K562 (cell line): ENCODE measurements around the gene MRTFB. TPM values are rescaled to one million over a fixed set of nuclear protein-coding genes. Genes with fewer than 3 reads are reported as not detected.

Source experiments
- ATAC-seq: fragments of 200-7000 bp; cut with Tn5 transposase; 3 replicates; pipeline ENCODE4 v1.9.1; 2020; ENCODE audit warnings: moderate library complexity
- BruUV-seq: library from RNA; stranded (reverse); fragments of 400-500 nt; replicated peaks from 2 replicates; lab custom pipeline; 2021; lab: Mats Ljungman, UMichigan
- CTCF ChIA-PET: fragments of 300-600 bp; formaldehyde crosslinking; extraction: SDS; loops from one replicate; lab custom pipeline; 2021; ENCODE audit warnings: low intra/inter-chr PET ratio; lab: Yijun Ruan, JAX
- POLR2A ChIA-PET: fragments of 300-600, 350-650 bp; sonication (Branson Sonifier 250); formaldehyde crosslinking; extraction: SDS; loops from one replicate; lab custom pipeline; 2021; ENCODE audit warnings: antibody characterized with exemption, inconsistent platforms; lab: Yijun Ruan, JAX
- DNase-seq, 4 experiments: peaks; one replicate each; pipeline versions ENCODE4 v3.0.0 to v3.0.0-alpha.2; 2011 to 2018; ENCODE audit warnings: low spot score in 3 of 4, mixed read lengths in 3 of 4; ENCODE audit errors: extremely low read depth in 1 of 4
- FAIRE-seq: peaks from 2 replicates; lab custom pipeline; 2011; peaks lifted over from hg19 to GRCh38; lab: Jason Lieb, UNC
- H2AFZ ChIP-seq: 2 replicates; pipeline ENCODE4 v1.6.0; 2011; ENCODE audit warnings: low read depth, low read length, control low read depth, inconsistent platforms
- H3K27ac ChIP-seq: fragments of 200-600 bp; 3 replicates; pipeline ENCODE4 v1.8.0; 2011; ENCODE audit warnings: low read depth, mild to moderate bottlenecking, control low read depth, inconsistent platforms, low read length, moderate library complexity, mixed read lengths; ENCODE audit errors: extremely low read depth
- H3K27me3 ChIP-seq, 2 experiments: fragments of 300-600 bp in 1 of 2; 2 replicates in 1 of 2; 3 replicates in 1 of 2; pipeline versions ENCODE4 v1.6.0 to v1.8.0; 2011; ENCODE audit warnings: inconsistent platforms in 2 of 2, low read length in 2 of 2, mild to moderate bottlenecking in 1 of 2, mixed read lengths in 1 of 2, moderate library complexity in 1 of 2; ENCODE audit not compliant: control insufficient read depth in 2 of 2, insufficient read depth in 2 of 2
- H3K36me3 ChIP-seq: fragments of 300-600 bp; 3 replicates; pipeline ENCODE4 v1.8.0; 2011; ENCODE audit warnings: mild to moderate bottlenecking, low read length, inconsistent platforms; ENCODE audit not compliant: control insufficient read depth, insufficient read depth
- H3K4me1 ChIP-seq, 2 experiments: fragments of 200-600 bp in 1 of 2; replicated peaks in 1 of 2; 2 replicates in 1 of 2; 3 replicates in 1 of 2; pipeline versions ENCODE4 v1.5.1 to v1.8.0; 2011; ENCODE audit warnings: inconsistent platforms in 2 of 2, low read length in 2 of 2, mild to moderate bottlenecking in 1 of 2, mixed read lengths in 1 of 2, moderate library complexity in 1 of 2; ENCODE audit not compliant: control insufficient read depth in 2 of 2, insufficient read depth in 2 of 2
- H3K4me2 ChIP-seq: 2 replicates; pipeline ENCODE4 v1.6.1; 2011; ENCODE audit warnings: low read length, control low read depth, inconsistent platforms, mixed read lengths; ENCODE audit not compliant: insufficient read depth
- H3K4me3 ChIP-seq: fragments of 200-600 bp; sonication (generic), shearing (Covaris generic); 2 replicates; pipeline ENCODE4 v1.5.1; 2016; ENCODE audit warnings: control low read depth, inconsistent platforms
- H3K79me2 ChIP-seq: fragments of 200-600 bp; 3 replicates; pipeline ENCODE4 v1.8.0; 2011; ENCODE audit warnings: low read length, inconsistent platforms; ENCODE audit not compliant: control insufficient read depth, insufficient read depth
- H3K9ac ChIP-seq, 2 experiments: 2 replicates each; pipeline versions ENCODE4 v1.6.0 to v1.6.1; 2011; ENCODE audit warnings: low read depth in 2 of 2, low read length in 2 of 2, control low read depth in 1 of 2, inconsistent platforms in 1 of 2, mild to moderate bottlenecking in 1 of 2, mixed read lengths in 1 of 2; ENCODE audit not compliant: insufficient read depth in 1 of 2
- H3K9me1 ChIP-seq: one replicate; pipeline ENCODE4 v1.6.0; 2011; ENCODE audit warnings: inconsistent platforms, mild to moderate bottlenecking, low read length, moderate library complexity; ENCODE audit not compliant: control insufficient read depth, insufficient read depth
- H3K9me3 ChIP-seq: replicated peaks from 2 replicates; pipeline ENCODE4 v1.5.1; 2011; ENCODE audit warnings: low read depth, low read length, inconsistent platforms; ENCODE audit not compliant: control insufficient read depth, insufficient read depth
- H4K20me1 ChIP-seq: replicated peaks from 2 replicates; pipeline ENCODE4 v1.6.1; 2011; ENCODE audit warnings: low read length, inconsistent platforms, mixed read lengths; ENCODE audit not compliant: control insufficient read depth, insufficient read depth
- CHCHD3 ChIP-seq: fragments of 250-450 bp; sonication (Bioruptor Pico); IDR thresholded peaks from 2 replicates; pipeline ENCODE4 v2.1.2; 2022; ENCODE audit warnings: mild to moderate bottlenecking
- CREB1 ChIP-seq, 2 experiments: sonication (generic) in 1 of 2; formaldehyde crosslinking in 1 of 2; IDR thresholded peaks; 2 replicates each; pipeline versions ENCODE4 v1.6.1 to v1.8.0; 2012 to 2022; ENCODE audit warnings: inconsistent platforms in 1 of 2, mild to moderate bottlenecking in 1 of 2, missing genetic modification reagents in 1 of 2, moderate library complexity in 1 of 2
- EP400 ChIP-seq: fragments of 450-650 bp; IDR thresholded peaks from 2 replicates; pipeline ENCODE4 v1.6.1; 2017; ENCODE audit warnings: antibody characterized with exemption, mild to moderate bottlenecking, moderate library complexity
- FOXM1 ChIP-seq, 2 experiments: fragments of 450-650 bp in 1 of 2; sonication (generic) in 1 of 2; formaldehyde crosslinking in 1 of 2; IDR thresholded peaks; 2 replicates each; pipeline versions ENCODE4 v1.6.1 to v1.9.0; 2017 to 2022; ENCODE audit warnings: low read depth in 2 of 2, mild to moderate bottlenecking in 2 of 2, missing genetic modification reagents in 1 of 2, moderate library complexity in 1 of 2
- NCOA1 ChIP-seq: fragments of 450-650 bp; IDR thresholded peaks from 2 replicates; pipeline ENCODE4 v1.6.1; 2016; ENCODE audit warnings: low read depth
- NFYB ChIP-seq: IDR thresholded peaks from 2 replicates; pipeline ENCODE4 v1.6.1; 2011; ENCODE audit warnings: mild to moderate bottlenecking, moderate library complexity; ENCODE audit not compliant: insufficient read length; ENCODE audit errors: extremely low read depth
- OTX1 ChIP-seq: fragments of 450-650 bp; formaldehyde crosslinking; IDR thresholded peaks from 2 replicates; pipeline ENCODE4 v1.4.0; 2022; ENCODE audit warnings: mild to moderate bottlenecking
- PCBP1 ChIP-seq: fragments of 200-400 bp; formaldehyde crosslinking; IDR thresholded peaks from 2 replicates; pipeline ENCODE4 v1.6.1; 2018; ENCODE audit warnings: mild to moderate bottlenecking, low read depth, low read length; ENCODE audit not compliant: poor library complexity, severe bottlenecking
- PRPF4 ChIP-seq: fragments of 200-400 bp; formaldehyde crosslinking; IDR thresholded peaks from one replicate; pipeline ENCODE4 v1.6.1; 2017; ENCODE audit warnings: low read length, low read depth, mild to moderate bottlenecking; ENCODE audit not compliant: insufficient read depth, poor library complexity, severe bottlenecking
- RBBP5 ChIP-seq: fragments of 200-600 bp; sonication (generic); IDR thresholded peaks from 2 replicates; pipeline ENCODE4 v1.6.1; 2012; ENCODE audit warnings: borderline replicate concordance, mild to moderate bottlenecking, low read length, control low read depth, inconsistent platforms; ENCODE audit not compliant: insufficient read depth, poor library complexity, severe bottlenecking
- SMAD1 ChIP-seq: fragments of 150-350 bp; IDR thresholded peaks from 2 replicates; pipeline ENCODE4 v1.6.1; 2014; ENCODE audit warnings: low read length, low read depth; ENCODE audit not compliant: partially characterized antibody
- ZFP36 ChIP-seq: fragments of 150-350 bp; IDR thresholded peaks from 2 replicates; pipeline ENCODE4 v1.6.1; 2018; ENCODE audit warnings: low read length, low read depth; ENCODE audit not compliant: partially characterized antibody
- ZNF146 ChIP-seq: IDR thresholded peaks from one replicate; pipeline ENCODE4 v1.6.1; 2018; ENCODE audit warnings: missing compliant biosample characterization; ENCODE audit not compliant: unreplicated experiment
- ZNF41 ChIP-seq: fragments of 250-450 bp; sonication (Bioruptor Pico); conservative IDR thresholded peaks from 2 replicates; pipeline ENCODE4 v1.4.0; 2020; ENCODE audit warnings: mild to moderate bottlenecking
- ZNF644 ChIP-seq: fragments of 200-800 bp; sonication (Bioruptor generic); IDR thresholded peaks from 2 replicates; pipeline ENCODE4 v1.6.1; 2016; ENCODE audit warnings: low read depth, missing genetic modification characterization, missing compliant biosample characterization
- WGBS: fragments of 100-300 bp; shearing (Covaris generic); methylation state at CpG from one replicate; pipeline ENCODE4 v1.1.6; 2016; ENCODE audit warnings: low coverage, mixed read lengths; ENCODE audit not compliant: insufficient coverage; ENCODE audit errors: missing lambda C conversion rate; 5-methylcytosine and 5-hydroxymethylcytosine counted together
- in situ Hi-C: fragments of 300-500 bp; cut with MboI; formaldehyde crosslinking; loops from 4 replicates; pipeline ENCODE4 v1.15.0; 2018; ENCODE audit warnings: inconsistent platforms, mixed read lengths
- intact Hi-C: fragments of 100-400 bp; cut with micrococcal nuclease; formaldehyde crosslinking; loops from 2 replicates; pipeline ENCODE4 v1.14.2; 2022
- polyA plus RNA-seq, 8 experiments: library from polyadenylated mRNA; depleted of rRNA in 4 of 8; stranded (reverse) in 5 of 8; unstranded in 3 of 8; fragments of >200 nt; fragmentation: Nextera tagmentation in 2 of 8; fragmentation: Illumina TruSeq in 1 of 8; extraction: Ambion mirVana in 2 of 8; extraction: Trizol in 1 of 8; gene quantifications; 2 replicates each; pipeline versions ENCODE4 v1.2.1 to v1.2.3, GENCODE V29; 2011 to 2014; ENCODE audit warnings: inconsistent platforms in 1 of 8, missing spikeins in 1 of 8
- total RNA-seq, 7 experiments: library from RNA; depleted of rRNA in 6 of 7; stranded (reverse); fragments of >200 nt in 6 of 7; fragmentation: Illumina TruSeq in 2 of 7; extraction: Trizol in 2 of 7; gene quantifications; 2 replicates each; pipeline versions ENCODE4 v1.2.1 to v1.2.3, GENCODE V29; 2011 to 2021; ENCODE audit warnings: low replicate concordance in 1 of 7
- TF ChIP-seq, protein P1 (sequence below): IDR thresholded peaks from 2 replicates; pipeline ENCODE4 v1.6.1; 2016; ENCODE audit warnings: missing genetic modification characterization, missing compliant biosample characterization
- TF ChIP-seq, protein P2 (sequence below): fragments of 150-350 bp; conservative IDR thresholded peaks from 2 replicates; pipeline ENCODE4 v1.6.1; 2014; ENCODE audit warnings: low read length

The MRTFB gene
- total and polyA plus RNA-seq, 9 of the 15 experiments (the other 6 are each of a cell fraction or from before 2014, with no cell fraction given), result 2.2 to 12.7 (median 7.0) TPM

DNA sequence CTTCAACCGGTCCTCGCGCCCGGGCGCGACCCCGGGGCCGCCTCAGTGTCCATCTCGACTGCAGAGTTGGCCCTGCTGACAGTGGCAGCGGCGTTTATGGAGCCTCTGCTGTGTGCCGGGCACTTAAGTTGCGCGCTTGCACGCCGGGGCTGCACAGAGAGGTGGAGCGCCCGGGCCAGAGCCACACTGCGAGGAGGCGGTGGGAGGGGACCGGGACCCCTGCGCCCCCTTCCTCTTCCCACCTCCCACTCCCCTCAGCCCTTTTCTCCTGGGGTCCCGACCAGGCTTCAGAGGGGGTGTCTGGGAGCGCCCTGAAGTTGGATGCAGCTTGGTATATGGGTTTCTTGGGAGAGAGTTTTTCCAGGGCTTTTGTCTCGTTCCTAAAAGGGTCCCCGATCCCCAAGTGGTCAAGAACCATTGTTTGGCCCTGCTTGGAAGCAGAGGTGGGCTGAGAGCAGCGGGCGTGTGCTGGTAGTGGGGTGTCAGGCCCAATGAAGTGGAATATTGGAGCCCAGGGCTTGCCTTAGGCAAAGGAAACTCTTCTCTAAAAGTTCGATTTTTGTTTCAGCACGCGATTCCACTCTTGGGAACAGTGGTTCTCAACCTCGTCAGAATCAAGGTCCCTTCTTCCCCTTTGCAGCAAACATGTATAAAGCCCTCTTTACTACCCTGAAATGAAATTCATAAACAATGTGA is 605 bp downstream of the MRTFB start:
- H3K4me1 ChIP-seq, result peaks cover 7 to 12% of the 10 kb centered on the region in 2 experiments; a peak in 4 of 5 replicates
- ATAC-seq, result peak; percentile 67
- H3K4me3 ChIP-seq, result peak overlapping the region; percentile 85
- ChIA-PET CTCF (no interaction called here), POLR2A (interaction anchor here (1.2 kb wide), 1 partner anchor 10 kb away, joined by 4 read pairs; no protein-coding TSS in a partner anchor)
- FAIRE-seq, result no peak
- DNase-seq, result no peak
- peaks cover 26% of the 10 kb centered on the region for H3K79me2 ChIP-seq
- peak overlapping the region; percentile 93 for H3K4me2 ChIP-seq
- BruUV-seq, result TSS peak; percentile 44
- intact Hi-C loops, result loop anchor here (10.0 kb wide), 1 partner anchor 113 kb away; no protein-coding TSS in a partner anchor
- H3K27me3 ChIP-seq, result no peaks in the 10 kb centered on the region
- peak overlapping the region; percentile 78 to 92 for H3K9ac ChIP-seq
- in situ Hi-C loops, result no loop called here
- no peaks in the 10 kb centered on the region for H4K20me1 ChIP-seq
- no peaks in the 10 kb centered on the region for H3K36me3 ChIP-seq
- H2AFZ ChIP-seq, result peak overlapping the region; percentile 85
- under 1% methylated on average over 26 of the region's 32 CpGs for WGBS
- peak overlapping the region; percentile 78 for H3K27ac ChIP-seq
- no peaks in the 10 kb centered on the region for H3K9me3 ChIP-seq
- no peaks in the 10 kb centered on the region for H3K9me1 ChIP-seq
- TF ChIP-seq, protein P1, sequence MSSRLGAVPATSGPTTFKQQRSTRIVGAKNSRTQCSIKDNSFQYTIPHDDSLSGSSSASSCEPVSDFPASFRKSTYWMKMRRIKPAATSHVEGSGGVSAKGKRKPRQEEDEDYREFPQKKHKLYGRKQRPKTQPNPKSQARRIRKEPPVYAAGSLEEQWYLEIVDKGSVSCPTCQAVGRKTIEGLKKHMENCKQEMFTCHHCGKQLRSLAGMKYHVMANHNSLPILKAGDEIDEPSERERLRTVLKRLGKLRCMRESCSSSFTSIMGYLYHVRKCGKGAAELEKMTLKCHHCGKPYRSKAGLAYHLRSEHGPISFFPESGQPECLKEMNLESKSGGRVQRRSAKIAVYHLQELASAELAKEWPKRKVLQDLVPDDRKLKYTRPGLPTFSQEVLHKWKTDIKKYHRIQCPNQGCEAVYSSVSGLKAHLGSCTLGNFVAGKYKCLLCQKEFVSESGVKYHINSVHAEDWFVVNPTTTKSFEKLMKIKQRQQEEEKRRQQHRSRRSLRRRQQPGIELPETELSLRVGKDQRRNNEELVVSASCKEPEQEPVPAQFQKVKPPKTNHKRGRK (tag), result no peak
- TF ChIP-seq NFYB (no peak), CREB1 (IDR thresholded peaks at IDR 0.05) (no peak), CREB1 (CRISPR knock-in tag; IDR thresholded peaks at IDR 0.05) (peak; percentile 29; the same call in 1 of the 2 replicates), PRPF4 (no peak), SMAD1 (no peak), ZFP36 (peak; percentile 43), OTX1 (CRISPR knock-in tag) (no peak), RBBP5 (peak; percentile 30), ZNF644 (tag) (no peak), PCBP1 (peak; percentile 81), NCOA1 (no peak), CHCHD3 (no peak), ZNF146 (CRISPR knock-in tag) (no peak), ZNF41 (CRISPR knock-in tag) (no peak), FOXM1 (IDR thresholded peaks at IDR 0.05; ENCODE audit: low read depth) (no peak), FOXM1 (CRISPR knock-in tag; IDR thresholded peaks at IDR 0.05; ENCODE audit: low read depth) (no peak), EP400 (no peak)
- TF ChIP-seq, protein P2, sequence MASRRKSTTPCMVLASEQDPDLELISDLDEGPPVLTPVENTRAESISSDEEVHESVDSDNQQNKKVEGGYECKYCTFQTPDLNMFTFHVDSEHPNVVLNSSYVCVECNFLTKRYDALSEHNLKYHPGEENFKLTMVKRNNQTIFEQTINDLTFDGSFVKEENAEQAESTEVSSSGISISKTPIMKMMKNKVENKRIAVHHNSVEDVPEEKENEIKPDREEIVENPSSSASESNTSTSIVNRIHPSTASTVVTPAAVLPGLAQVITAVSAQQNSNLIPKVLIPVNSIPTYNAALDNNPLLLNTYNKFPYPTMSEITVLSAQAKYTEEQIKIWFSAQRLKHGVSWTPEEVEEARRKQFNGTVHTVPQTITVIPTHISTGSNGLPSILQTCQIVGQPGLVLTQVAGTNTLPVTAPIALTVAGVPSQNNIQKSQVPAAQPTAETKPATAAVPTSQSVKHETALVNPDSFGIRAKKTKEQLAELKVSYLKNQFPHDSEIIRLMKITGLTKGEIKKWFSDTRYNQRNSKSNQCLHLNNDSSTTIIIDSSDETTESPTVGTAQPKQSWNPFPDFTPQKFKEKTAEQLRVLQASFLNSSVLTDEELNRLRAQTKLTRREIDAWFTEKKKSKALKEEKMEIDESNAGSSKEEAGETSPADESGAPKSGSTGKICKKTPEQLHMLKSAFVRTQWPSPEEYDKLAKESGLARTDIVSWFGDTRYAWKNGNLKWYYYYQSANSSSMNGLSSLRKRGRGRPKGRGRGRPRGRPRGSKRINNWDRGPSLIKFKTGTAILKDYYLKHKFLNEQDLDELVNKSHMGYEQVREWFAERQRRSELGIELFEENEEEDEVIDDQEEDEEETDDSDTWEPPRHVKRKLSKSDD, result 0 out of 2 replicates have a peak, but pooled peaks have one; percentile 38
